Hematopoietic multipotent progenitor cell treated with erythropoietin and hydrocortisone succinate and interleukin-3 and kit ligand, for 6 days (in vitro differentiated cells): ENCODE measurements around the gene OR11H7.
"Not testable (repeated sequence)": the region's sequence is repeated elsewhere in the genome, so short reads cannot be mapped to it uniquely, and the experiment has no call there.

Experiments used
- DNase-seq: peaks from one replicate; pipeline ENCODE4 v3.0.0-alpha.2; 2015

The OR11H7 gene

DNA sequence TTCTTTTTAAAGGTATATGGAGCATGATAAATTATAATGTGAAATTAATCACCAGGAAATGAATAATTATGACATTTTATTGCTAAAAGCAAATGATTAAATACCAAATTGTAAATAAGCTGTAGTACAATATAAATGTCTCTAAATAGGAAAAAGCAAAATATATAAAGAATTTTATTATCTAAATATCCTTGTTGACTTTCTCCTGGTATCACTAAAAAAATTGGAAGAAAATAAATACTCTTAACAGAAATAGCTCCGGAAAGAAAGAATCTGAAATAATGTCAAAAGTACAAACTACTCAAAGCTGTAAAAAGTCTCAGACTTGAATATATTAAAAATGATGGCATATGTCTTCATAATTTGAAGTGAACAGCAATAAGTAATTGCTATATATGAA is at the start of gene OR11H7:
Gene OR11H7 (plus strand): TSS at position 301 of the 400 bp plus-strand sequence.
- no peak for DNase-seq

DNA sequence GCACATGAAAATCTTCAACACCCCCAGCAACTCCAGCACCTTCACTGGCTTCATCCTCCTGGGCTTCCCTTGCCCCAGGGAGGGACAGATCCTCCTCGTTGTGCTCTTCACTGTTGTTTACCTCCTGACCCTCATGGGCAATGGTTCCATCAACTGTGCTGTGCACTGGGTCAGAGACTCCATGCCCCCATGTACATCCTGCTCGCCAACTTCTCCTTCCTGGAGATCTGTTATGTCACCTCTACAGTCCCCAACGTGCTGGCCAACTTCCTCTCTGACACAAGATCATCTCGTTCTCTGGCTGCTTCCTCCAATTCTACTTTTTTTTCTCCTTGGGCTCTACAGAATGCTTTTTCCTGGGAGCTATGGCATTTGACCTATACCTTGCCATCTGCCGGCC is 49.6 kb upstream of the OR11H7 start:
- peak; percentile 37 for DNase-seq

DNA sequence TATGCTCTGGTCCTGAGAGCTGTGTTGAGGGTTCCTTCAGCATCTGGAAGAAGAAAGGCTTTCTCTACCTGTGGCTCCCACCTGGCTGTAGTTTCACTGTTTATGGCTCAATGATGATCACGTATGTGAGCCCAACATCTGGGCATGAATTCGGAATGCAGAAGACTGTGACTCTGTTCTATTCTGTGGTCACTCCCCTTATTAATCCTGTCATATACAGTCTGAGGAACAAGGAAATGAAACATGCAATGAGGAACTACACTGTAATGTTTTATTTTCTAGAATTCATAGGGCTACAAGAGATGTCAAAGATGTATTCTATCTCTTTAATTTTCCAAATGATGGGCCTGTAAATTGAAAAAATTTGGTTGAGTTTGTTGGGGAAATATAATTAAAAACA is 48.9 kb upstream of the OR11H7 start:
- no peak for DNase-seq

DNA sequence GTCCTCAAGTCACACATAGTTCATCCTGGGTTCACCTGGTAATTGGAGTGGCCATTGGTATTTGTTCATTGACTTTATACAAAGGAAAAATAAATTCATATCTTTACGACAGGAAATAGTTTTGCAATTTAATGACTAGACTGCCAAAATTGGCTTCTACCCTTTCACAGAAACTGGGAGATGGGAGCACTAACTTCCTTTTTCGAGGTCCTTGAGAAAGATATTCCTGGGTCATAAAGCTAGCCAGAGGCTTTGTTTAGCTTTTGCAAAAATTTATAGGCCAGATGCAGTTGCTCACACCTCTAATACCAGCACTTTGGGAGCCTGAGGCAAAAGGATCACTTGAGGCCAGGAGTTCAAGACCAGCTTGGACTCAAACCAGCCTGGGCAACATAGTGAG is 48.3 kb upstream of the OR11H7 start:
- DNase-seq: no peak

DNA sequence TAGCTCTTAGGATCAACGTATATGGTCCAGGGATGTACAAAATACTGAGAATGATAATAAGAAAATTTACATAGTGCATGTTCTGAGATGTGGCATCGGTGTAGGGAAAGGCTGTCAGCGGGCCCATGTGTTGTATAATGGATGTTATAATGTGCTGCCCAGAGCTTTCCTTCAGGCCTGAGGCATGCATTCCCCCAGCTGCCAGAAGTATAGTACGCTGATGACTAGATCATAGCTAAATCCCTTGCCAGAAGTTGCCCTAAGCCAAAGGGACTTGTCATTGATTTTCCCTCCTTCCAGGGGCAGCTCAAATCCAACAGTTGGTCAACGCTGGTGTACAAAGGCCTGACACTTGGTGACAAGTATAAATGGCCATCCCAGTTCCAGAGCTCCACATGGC is 44.6 kb upstream of the OR11H7 start:
- no peak for DNase-seq

DNA sequence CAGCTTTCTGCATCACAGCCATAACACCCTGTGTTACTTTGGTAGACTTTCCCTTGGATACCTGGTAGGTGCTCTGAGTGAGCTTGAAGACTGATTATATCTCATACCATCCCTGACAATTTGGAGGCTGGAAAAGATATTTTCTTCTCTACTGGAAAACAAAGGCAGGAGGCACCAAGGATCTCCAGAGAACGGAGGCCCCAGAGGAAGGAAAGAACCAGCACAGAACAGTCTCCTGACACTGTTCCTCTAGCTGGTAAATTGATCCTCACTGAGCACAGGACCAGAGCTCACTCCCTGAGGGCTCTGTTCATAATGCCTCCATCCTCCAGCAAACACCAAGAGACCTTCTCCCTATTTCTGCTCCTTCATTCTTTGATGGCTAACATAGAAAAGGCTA is 38.2 kb upstream of the OR11H7 start, which contains the start of gene OR11G2:
Gene OR11G2 (plus strand): TSS at position 301 of the 400 bp plus-strand sequence. CDS start 6,542 bp downstream, outside the sequence.
- no peak for DNase-seq

DNA sequence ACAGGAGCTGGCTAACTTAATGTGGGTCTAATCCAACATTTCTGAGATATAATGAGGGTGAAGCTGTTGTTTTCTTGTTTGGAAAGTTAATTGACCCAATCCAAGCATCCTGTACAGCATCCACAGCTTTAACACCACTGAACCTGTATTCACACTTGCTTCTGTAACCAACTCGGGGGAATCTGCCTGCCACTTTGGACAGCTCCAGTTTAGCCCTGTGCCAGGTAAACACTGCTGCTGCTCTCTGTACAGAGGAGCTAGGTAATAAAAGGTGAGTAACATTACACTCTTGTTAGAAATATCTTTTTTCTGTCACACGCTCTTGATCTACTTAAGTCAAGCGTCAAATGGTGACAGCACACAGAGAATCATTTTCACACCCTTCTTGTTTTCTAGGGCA is 37.4 kb upstream of the OR11H7 start:
- DNase-seq: no peak

DNA sequence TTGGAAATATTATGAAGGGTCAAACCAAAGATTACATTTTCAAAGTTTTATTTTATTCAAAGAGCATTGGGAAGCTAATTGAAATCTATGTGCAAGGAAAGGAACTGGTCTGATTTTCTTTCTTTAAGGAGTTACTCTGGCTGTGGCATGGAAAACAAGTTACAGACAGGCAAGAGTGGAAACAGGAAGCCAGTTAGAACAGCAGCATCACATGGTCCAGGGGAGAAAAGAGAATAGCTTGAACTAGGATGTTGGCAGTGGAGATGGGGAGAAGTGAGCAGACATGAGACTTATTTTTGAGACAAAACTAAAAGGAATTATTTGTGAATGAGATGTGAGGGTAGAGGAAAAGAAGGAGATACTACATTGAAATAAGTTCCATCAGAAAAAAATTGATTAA is 34.7 kb upstream of the OR11H7 start:
- no peak for DNase-seq

DNA sequence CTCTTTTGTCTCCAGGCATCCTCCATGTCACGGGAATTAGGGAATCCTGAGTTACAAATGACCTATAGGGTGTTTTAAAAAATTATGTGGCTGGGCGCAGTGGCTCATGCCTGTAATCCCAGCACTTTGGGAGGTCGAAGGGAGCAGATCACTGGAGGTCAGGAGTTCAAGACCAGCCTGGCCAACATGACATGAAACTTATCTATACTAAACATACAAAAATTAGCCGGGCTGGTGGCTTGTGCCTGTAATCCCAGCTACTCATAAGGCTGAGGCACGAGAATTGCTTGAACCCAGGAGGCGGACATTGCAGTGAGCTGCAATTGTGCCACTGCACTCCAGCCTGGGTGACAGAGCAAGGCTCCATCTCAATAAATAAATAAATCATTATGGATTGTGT is 33.6 kb upstream of the OR11H7 start:
- not testable (repeated sequence) for DNase-seq

DNA sequence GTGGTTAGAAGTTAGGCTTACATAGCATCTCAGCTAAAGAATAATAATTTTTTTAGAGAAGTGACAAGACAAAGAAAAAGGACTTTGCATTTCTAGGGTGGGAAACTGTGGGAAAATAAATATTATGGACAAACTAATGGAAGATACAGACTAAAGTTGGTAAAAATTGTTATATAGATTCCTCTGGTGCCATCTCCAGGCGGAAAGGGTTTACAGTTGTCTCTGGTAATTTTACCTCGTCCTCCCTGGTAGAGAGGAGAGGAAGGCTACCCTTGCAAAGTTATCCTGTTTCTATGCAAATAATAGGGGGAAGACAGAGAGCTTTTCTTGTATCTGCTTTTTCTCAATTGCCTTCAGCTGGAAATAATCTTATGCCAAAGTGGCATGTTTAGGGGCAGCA is 32.9 kb upstream of the OR11H7 start:
- DNase-seq: no peak

DNA sequence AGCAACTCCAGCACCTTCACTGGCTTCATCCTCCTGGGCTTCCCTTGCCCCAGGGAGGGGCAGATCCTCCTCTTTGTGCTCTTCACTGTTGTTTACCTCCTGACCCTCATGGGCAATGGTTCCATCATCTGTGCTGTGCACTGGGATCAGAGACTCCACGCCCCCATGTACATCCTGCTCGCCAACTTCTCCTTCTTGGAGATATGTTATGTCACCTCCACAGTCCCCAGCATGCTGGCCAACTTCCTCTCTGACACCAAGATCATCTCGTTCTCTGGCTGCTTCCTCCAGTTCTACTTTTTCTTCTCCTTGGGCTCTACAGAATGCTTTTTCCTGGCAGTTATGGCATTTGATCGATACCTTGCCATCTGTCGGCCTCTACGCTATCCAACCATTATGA is 31.3 kb upstream of the OR11H7 start:
- DNase-seq: peak; percentile 11

DNA sequence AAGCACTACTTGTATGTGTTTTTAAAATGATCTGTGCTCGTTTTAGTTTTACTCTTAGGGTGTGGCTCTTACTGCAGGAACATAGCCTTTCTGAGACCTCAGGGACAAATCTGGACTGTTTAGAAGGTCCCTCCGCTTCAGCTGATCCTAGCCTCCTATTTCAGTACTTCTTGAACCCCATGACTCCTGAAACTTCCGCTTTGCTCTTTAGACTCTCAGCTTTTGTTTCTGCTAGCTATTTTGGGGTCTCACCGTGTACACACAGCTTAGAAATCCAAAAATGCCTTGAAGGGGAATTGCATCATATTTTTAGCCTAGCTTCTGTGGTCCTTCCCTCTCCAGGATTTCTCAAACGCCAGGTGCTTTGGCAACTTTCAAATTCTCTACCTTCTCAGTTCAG is 29.8 kb upstream of the OR11H7 start:
- DNase-seq: no peak

DNA sequence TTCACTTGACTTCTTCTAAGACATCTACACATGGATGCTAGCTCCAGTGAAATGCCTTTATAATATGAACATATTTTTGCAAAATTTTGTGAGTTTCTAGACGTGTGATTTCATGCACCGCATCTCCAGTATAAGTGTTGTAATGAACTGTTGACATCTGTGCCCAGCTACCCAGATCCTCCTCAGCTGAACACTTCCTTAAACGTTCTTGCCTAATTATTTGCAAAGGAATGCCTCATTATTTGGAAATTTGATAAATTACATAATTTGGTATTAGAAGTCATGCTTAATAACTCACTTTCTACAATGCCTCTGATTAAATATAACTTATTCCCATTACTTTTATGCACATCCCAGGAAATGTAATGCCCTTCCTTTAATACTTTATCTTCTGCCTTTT is 24.1 kb upstream of the OR11H7 start:
- no peak for DNase-seq

DNA sequence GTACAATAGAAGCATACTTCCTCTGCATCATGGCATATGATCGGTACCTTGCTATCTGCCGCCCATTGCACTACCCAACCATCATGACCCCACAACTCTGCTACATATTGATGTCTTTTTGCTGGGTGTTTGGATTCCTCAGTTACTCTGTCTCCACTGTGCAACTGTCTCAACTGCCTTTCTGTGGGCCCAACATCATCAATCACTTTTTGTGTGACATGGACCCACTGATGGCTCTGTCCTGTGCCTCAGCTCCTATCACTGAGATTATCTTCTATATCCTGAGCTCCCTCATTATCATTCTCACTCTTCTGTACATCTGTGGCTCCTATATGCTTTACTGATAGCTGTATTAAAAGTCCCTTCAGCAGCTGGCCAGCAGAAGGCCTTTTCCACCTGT is 19.2 kb upstream of the OR11H7 start:
- no peak for DNase-seq

DNA sequence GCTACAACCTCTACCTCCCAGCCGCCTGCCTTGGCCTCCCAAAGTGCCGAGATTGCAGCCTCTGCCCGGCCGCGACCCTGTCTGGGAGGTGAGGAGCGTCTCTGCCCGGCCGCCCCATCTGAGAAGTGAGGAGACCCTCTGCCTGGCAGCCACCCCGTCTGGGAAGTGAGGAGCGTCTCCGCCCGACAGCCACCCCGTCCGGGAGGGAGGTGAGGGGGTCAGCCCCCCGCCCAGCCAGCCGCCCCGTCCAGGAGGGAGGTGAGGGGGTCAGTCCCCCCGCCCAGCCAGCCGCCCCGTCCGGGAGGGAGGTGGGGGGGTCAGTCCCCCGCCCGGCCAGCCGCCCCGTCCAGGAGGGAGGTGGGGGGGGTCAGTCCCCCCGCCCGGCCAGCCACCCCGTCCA is 16.4 kb upstream of the OR11H7 start:
- DNase-seq: not testable (repeated sequence)

DNA sequence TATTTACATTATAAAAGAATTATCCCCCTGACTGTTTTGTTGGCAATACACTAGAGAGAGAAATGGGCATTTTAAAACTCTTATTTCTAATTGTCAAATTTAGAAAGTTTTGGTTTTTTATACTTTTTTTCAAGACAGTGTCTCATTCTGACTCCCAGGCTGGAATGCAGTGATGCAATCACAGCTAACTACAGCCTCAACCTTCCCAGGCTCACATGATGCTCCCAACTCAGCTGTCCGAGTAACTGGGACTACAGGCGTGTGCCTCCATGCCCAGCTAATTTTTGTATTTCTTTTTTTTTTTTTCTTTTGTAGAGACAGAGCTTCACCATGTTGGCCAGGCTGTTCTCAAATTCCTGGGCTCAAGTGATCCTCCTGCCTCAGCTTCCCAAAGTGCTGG is 13.6 kb upstream of the OR11H7 start:
- no peak for DNase-seq

DNA sequence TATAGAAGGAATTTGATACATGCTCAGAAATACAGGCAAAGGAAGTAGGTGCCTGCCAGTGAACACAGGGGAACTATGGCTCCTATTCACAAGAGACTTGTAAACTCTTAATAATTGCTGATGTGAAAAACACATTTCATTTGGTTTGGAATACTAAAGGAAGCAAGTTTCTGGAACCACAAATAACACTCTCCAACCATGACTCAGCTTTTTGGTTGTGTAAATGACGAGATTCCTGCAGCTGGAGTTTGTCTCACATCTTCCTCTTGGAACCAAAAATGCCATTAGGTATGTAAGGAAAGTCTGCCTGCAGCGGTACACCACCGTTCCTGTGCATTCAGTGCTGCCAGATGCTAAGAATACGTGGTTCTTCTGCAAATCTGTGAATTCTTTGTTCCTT is 9.7 kb upstream of the OR11H7 start:
- DNase-seq: no peak

DNA sequence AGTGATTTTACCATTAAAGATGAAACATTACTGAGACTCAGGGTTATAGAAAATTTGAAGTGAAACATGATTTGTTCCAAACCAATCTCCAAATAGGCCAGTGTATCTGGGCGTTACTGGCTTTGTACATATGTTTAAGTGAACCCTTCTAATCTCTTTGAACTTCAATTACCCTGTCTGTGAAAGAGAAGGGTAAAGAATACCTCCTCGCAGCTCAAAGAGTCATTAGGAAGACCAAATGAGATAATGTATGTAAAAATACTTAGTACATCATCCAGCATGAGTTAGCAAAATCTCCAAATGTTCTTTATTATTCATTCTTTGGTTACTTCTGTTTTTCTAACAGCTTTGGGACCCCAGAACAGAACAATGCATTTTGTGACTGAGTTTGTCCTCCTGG is 5.4 kb upstream of the OR11H7 start, which contains the start of gene OR11H6:
Gene OR11H6 (plus strand): TSS at position 301 of the 400 bp plus-strand sequence. CDS start 0 bp downstream, at position 301.
- no peak for DNase-seq

DNA sequence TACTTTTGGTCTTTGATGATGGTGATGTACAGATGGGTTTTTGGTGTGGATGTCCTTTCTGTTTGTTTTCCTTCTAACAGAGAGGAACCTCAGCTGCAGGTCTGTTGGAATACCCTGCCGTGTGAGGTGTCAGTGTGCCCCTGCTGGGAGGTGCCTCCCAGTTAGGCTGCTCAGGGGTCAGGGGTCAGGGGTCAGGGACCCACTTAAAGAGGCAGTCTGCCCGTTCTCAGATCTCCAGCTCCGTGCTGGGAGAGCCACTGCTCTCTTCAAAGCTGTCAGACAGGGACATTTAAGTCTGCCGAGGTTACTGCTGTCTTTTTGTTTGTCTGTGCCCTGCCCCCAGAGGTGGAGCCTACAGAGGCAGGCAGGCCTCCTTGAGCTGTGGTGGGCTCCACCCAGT is 6.6 kb downstream of the OR11H7 start:
- not testable (repeated sequence) for DNase-seq

DNA sequence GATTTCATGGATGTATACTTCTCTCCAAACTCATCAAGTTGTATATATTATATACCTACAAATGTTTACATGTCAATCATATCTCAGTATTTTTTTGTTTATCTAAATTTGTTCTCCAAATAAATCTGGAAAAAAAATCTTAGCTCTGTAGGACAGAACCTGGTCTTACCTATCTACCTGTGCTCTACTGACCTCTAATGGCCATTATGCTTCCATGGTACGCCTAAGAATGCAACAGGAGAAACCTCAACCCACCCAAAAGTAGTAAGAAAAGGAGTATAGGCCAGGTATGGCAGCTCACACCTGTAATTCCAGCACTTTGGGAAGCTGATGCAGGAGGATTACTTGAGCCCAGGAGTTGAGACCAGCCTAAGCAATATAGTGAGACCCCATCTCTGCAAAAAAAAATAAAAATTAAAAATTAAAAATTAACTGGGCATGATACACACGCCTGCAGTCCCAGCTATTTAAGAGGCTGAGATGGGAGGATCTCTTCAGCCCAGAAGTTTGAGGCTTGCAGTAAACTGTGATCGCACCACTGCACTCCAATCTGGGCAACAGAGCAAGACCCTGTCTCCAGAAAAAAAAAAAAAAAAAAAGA is 19.0 kb downstream of the OR11H7 start:
- DNase-seq: peak; percentile 63

DNA sequence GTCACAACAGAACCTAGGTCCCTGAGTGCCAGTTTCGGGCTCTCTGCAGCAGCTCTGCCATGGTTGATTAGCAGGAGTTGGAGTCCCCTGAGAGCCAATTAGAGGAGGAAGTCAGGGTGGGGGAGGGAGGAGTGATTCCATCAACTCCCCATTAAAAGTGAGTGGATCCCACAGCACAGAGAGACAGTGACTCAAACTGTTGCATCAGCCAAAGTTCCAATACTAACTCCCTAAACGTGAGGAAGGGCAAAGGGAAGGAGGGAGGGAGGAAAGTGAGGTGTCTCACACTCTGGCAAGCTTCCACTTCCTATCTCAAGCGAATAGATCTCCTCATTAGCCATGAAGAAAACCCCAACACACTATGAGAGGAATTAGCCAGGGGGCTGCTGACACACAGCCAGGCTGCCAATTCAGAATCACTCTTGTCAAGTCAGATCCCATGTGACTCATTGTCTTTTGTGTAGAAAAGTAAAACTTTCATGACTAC is 33.9 kb downstream of the OR11H7 start:
- DNase-seq: no peak

DNA sequence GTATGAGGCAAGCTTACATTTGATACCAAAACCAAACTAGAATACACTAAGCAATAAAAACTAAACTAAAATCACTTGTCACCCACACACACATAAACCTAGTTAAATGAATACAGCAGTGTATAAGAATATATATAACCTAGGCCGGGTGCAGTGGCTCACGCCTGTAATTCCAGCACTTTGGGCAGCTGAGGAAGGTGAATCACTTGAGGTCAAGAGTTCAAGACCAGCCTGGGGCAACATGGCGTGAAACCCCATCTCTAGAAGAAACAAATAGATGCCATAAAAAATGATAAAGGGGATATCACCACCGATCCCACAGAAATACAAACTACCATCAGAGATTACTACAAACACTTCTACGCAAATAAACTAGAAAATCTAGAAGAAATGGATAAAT is 35.6 kb downstream of the OR11H7 start:
- not testable (repeated sequence) for DNase-seq

DNA sequence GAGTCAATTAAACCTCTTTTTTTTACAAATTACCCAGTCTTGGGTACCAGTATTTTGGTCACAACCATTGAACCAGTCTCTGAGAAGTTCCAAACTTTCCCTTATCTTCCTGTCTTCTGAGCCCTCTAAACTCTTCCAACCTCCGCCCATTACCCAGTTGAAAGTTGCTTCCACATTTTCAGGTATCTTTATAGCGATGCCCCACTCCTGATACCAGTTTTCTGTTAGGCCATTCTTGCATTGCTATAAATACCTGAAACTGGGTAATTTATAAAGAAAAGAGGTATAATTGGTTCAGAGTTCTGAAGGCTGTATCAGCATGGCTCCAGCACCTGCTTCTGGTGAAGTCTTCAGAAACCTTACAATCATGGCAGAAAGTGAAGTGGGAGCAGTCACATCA is 45.3 kb downstream of the OR11H7 start:
- DNase-seq: no peak

DNA sequence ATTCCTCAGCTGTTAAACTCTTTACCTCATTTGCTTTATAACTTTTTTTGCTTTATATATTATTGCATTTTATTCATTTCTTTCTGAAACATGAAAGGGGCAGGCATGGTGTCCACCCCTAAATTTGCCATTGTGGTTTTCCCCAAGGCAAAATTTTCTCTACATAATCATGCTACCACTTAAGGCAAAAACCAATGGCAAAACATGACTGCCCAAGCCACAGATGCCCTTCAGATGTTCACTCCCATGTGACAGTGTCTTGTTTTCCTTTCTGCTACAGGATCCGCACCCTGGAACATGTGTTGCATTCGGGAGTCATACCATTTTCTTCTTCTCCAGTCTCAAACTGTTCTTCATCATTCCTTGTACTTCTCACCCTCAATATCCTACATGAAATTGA is 48.6 kb downstream of the OR11H7 start:
- DNase-seq: no peak

DNA sequence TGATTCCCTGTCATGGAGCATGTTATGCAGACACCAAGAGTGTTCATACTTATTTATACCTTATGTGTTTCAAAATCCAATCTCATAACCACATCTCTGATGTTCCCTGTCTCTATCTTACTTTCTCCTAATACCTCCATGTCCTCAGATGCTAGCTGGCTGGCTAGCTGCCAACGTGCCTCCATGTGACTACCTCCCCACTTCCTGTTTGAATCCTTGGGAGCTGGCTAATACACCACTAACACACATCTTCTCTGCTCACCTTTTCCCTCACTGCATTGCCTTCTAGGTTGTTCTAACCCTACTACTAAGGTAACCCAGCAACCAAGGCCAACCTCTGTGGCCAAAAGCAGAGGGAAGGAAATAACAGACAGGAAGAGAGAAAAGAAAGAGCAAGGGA is 49.6 kb downstream of the OR11H7 start:
- DNase-seq: peak; percentile 68
